ENCODE data around the gene RPL19.
A peak's percentile ranks its signal among the peaks of the same experiment; 100 is the strongest.
"Not testable (repeated sequence)": the region's sequence is repeated elsewhere in the genome, so short reads cannot be mapped to it uniquely, and the experiment has no call there.

Gene RPL19

DNA sequence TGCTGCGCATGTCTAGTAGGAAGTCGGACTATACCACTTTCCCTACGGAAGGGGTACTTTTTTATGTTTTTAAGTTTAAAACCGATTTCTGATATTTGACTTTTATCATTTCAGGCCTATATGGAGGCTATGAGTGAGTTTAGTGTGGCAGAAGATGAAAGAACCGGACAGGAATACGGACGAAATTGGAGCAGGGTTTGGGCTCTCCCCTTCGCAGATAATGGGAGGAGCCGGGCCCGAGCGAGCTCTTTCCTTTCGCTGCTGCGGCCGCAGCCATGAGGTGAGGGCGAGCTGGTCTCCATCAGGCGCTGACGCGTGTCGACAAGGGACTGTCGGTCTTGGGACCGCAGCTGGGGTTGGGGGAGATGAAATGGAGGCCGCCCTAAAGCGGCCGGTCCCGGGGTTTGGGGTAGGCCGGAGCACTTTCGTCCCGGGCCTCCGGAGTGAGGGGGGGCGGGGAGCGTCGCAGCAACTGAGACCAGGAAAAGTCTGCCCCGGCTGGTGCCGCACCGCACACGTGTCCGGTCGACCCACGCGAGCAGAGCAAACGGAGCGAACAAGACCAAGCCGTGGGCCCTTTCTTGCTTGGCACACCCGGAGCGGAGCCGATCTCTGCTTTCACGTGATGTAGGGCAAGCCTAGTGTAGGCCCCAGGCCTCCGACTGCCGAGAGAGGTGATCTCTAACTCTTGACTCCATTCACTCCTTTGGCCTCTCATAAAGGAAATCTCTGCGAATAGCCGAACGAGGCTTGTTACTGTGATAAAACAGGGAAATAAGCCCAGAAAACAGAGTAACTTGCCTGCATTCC is at the start of gene RPL19:
Gene RPL19, plus strand, starts transcription at position 214 of the 810 bp plus-strand sequence. Its CDS starts 62 bp downstream, at position 276.
- DNase-seq (ENCODE audit: low read depth in 2 of 2) = peak; percentile 68 to 75

DNA sequence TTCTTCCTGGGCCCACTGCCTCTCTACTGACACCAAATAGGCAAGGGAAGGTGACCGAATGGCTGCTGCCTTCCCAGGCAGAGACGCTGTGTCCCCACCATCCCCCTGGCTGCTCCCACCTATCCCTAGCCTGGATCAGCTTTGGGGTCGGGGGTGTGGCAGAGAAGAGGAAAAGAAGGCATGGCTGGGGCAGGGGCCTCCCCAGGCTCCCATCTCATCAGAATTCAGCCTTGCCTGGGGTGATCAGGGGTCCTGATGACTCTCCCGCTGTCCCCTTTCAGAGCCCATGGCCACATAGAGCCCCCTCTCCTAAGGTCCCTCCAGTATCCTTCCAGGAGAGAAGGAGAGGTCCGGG is 49.3 kb upstream of the RPL19 start:
- DNase-seq (ENCODE audit: low read depth in 2 of 2) = no peak

DNA sequence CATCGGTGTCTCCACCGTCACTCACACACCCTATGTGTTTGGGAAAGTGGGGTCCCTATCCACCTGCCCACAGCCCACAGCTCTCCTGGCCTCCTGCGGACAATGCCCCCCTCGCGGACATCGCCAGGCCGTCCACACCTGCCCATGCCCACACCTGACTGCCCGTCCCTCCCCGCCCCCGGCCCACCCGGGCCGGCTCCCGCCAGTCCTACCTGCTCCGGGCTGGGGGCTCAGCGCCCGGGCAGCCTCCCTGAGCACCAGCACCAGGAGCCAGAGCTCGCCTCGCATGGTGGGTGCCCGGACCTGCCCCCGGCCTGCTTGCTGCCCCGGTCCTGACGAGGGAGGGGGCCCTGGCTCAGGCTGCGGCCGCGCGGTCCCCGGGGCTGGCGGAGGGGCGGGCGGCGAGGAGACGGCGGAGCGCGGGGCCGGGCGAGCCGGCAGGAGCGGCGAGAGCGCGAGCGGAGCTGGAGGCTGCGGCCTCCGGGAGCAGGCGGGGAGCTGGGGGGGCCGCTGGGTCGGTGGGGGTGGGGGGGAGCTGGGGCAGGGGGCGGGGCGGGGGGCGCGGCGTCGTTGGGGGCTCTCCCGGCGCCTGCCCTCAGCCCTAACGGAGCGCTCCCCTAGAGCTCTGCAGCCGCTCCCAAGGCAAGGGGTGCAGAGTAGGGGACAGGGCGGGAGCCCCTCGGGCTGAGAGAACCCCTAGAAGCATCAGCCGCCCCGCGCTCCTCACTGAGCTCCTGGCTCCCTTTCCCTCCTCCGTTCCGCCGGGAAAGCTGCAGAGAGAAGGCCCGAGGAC is 48.7 kb upstream of the RPL19 start, which contains the start of gene PLXDC1:
Gene PLXDC1, minus strand, starts transcription at position 488 of the 793 bp plus-strand sequence. Its CDS starts 200 bp downstream, at position 288.
- no peak for DNase-seq (ENCODE audit: low read depth in 2 of 2)

DNA sequence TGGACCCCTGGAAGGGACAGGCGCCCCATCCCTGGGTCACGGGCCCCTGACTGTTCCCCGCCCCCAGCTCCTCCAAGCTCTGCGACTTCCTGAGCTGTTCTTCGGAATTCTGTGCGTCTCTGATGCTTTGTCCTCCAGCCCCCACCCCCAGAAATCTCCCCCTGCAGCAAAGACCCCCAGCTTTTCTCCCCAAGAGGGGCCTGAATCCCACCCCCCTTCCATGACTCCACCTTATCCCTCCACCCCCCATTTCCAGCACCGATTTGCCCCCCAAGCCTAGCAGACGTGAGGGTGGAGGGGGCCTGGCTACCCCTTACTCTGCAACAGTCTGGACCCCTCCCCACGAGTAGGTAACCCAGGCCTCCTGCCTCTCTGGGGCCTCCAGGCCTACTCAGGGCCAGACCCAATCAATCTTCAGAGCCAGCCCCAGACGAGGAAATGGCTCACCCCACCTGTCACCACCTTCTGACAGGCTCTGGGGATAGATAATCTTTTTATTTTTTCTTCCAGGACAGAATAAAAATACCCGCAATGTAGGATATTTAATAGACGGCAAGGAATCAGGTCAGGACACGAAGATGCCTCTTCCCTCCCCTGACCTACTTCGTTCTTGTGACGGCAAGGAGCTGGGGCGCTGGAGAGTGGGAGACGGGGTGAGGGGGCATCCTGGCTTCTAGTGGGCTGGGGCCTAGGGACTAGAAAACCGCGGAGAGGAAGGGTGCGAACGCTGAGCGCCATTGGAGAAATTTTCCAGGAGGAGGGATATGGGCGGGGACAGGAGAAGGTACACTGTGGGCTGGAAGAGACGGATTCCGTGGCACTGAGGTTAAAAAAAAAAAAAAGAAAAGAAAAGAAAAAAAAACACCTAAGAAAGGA is 47.9 kb upstream of the RPL19 start:
- no peak for DNase-seq (ENCODE audit: low read depth in 2 of 2)

DNA sequence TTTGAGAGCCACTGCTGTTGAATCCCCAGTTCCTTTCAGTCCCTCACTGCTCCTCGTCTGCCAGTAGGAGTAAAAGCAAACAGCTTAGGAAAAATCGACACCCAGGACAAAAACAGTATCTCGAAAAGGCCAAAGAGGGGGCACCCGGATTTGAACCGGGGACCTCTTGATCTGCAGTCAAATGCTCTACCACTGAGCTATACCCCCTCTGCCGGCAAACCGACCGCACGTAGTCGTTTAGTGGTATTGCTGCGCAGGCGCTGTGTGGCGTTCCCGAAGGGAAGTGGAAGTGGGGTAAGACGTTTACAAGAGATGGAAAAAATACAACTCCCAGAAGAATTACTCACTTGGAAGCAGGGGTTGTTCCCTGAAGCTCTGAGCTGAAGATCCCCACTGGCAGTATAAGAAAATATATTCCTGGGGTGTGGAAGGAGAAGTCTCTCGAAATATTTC is 46.5 kb upstream of the RPL19 start:
- peak; percentile 82 to 96 for DNase-seq (ENCODE audit: low read depth in 2 of 2)

DNA sequence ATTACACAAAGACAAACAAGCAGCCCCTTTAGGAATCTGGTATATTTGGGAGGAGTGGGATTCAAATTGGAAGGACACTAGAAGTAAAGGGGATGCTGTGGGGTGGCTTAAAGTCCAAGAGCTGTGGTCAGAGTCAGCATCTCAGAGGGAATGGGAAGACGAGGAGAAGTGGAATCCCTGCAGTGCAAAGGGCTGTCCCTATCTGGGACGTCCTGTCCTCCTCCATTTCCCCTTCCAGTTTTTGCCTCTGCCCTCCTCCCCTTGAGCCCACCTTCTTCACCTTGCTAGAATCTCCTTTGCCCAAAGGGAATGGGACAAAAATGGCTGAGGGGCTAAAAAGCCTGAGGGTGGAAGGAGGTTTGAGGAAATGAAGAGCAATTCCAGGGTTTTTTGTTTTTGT is 44.4 kb upstream of the RPL19 start:
- DNase-seq (ENCODE audit: low read depth in 2 of 2) = no peak

DNA sequence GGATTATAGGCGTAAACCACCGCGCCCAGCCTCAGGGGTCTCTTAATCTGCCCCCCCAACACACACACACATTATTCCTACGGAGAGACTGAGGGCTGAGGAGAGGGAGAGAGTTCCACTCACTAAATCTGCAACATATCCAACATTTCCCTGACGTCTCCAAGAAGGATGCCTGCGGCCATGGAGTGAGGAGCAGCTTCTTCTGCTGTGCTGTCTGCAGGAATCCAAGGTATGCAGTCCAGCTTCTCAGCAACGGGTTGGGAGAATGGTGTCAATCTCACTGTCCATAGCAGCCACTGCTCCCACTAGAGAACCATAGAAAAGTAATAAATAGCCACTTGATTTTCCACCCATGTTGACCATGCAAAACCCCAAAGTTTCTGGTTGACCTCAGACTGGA is 43.6 kb upstream of the RPL19 start:
- DNase-seq (ENCODE audit: low read depth in 2 of 2) = no peak

DNA sequence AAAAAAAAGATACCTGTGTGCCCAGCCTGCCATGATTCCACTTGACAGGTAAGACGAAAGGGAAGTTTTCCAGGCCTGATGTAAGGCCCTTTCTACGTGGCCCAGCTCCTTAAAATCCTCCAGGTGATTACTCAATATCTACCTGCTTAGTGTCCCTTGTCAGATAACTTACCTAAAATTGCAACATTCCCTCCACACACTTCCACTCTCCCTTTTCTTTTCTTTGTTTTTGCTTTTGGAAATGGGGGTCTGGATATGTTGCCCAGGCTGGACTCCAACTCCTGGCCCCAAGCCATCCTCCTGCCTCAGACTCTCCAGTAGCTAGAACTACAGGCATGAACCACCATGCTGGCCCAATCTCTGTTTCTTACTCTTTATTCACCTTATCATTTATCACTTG is 41.5 kb upstream of the RPL19 start:
- no peak for DNase-seq (ENCODE audit: low read depth in 2 of 2)

DNA sequence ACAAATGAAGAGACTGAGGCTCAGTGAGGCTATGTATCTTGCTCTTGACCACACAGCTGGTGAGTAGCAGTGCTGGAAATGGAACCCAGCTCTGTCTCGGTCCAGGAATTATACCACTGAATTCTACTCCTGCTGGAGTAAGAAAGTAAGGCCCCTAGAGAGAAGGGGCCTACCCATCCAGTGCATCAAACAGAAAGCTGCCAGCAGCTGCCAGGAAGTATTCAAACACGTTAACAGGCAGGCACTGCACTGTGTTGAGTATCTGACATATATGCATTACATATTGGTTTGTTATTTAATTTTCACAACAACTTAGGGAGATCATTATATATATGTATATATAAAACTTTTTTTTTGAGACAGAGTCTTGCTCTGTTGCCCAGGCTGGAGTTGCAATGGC is 38.1 kb upstream of the RPL19 start:
- no peak for DNase-seq (ENCODE audit: low read depth in 2 of 2)

DNA sequence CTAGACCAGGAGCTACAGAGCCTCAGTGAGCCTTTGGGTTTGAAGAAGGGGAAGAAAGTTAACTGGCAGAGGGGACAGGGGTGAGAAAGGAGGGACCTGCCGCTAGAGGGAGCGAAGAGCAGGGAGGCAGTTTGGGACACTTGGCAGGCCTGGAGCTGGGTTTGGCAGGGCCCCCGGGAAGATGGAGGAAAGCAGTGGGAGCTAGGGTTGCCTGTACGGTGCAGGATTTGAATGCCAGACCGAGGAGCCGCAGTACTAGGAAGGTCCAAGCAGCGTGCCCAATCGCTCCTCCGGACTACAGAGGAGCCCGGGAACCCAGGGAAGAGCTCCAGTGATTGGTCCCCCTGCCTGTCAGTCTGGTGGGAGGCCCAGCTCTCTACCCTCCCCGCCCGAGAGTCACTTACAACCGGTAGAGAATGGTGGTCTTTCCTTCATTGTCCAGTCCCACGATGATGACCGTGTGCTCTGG is 35.4 kb upstream of the RPL19 start:
- peak; percentile 66 to 71 for DNase-seq (ENCODE audit: low read depth in 2 of 2)

DNA sequence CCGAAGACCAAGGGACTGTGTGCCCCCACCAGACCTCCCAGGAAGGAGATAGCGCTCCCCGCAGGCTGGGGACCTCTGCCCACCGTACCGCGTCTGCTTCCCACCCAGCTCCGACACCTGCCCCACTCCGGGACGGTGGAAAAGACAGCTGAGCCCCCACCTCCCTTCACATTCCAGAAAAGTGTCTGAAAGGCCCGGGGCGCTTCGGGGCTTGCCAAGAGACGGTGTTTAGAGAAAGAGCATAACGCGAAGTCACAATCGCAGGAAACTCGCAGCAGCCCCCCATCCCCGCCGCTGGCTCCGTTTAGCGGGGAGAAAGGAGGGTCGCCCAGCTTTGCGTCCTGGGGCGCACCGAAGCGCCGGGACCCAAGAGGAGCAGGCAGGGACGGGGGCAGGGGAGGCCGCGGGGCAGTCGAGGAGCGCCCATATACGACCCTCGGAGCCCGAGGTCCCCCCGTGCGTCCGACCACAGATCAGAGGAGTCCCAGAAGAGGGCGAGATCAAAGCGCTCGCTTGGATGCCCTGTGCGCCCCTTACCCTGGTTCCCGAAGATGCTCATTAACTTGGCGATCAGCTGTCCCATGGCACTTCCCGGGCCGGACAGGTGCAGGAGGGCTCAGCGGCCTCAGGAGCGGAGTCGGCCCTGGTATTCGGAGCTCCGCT is 34.8 kb upstream of the RPL19 start:
- no peak for DNase-seq (ENCODE audit: low read depth in 2 of 2)

DNA sequence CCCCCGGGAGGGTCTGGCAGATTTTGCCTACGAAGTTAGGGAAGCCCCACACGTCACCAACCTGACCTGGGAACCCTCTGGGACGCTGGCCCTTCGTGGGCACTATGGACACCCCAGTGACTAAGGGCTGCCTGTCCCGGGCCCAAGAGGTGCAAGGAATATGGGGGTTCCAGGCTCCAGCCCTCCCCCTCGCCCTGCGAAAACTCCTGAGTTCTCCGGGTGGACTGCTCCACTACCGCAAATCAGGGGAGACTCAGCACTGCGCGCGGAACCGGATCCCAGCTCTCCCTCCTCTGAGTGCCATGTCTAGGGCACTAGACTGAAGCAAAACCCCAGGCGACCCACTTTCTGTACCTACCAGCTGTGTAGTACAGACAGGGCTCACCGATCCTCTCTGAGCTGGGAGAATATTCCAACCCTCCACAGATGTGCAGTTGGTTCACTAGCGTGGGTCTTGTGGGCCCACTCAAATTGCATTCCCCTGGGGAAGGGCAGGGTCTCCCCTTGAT is 34.2 kb upstream of the RPL19 start, which contains the start of gene ARL5C:
Gene ARL5C, minus strand, starts transcription at position 321 of the 509 bp plus-strand sequence. CDS start 401 bp downstream, outside the sequence.
- no peak for DNase-seq (ENCODE audit: low read depth in 2 of 2)

DNA sequence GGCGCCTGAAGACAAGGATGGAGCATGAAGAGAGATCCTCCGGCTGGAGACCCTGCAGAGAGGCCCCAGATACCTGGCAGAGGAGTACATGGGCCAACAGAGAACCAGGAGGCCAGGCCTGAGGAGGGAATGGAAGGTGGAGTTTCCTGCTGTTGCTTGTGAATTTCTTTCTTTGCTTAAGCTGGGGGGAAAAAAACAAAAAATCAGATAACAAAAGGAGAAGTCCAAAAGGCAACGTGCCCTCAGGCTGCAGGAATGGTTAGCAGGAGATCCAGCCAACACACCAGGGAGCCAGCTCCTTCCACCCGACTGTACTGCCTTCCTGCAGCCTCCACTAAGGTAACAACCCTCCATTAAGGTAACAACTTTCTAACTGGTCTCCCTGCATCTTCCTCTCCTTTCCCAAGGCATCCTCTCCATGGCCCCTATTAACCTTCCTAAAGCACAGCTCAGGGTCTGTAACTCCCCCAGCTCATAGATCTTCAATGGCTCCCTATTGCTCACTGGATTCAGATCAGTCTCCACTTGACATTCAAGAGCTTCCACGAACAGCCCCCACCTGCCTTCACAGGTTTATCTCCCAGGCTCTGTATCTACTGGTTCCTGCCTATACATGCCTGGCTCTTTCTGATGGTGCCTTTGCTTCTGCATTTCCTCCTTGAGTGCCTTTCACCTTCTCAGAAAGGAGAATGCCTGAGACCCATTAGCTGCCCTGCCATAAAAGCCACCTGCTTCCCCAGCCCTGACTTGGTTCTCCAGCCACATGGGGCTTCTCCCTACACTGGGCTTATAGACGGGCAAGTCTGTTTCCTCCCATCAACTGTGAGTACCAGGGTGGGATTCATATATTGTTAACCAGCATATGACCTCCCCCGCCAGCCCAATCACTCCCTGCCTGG is 33.4 kb upstream of the RPL19 start:
- DNase-seq (ENCODE audit: low read depth in 2 of 2) = no peak

DNA sequence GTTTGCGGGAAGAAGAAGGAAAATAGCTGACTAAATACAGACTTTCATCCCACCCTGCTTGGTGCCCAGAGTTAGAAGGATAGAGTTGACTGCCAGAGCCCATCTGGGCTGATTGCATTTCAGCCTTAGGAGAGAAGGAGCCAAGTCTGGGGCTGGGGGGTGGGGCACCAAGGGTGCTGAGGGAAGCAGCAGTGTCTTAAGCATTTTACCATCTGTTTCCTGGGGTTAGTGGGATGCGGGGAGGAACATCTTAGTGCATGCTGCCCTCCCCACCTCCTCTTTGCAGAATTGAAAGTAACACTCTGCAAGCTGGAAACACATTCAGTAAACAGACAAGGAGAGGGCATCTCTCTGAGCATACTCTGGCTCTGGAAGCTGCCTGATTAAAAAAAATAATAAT is 32.6 kb upstream of the RPL19 start:
- DNase-seq (ENCODE audit: low read depth in 2 of 2) = no peak

DNA sequence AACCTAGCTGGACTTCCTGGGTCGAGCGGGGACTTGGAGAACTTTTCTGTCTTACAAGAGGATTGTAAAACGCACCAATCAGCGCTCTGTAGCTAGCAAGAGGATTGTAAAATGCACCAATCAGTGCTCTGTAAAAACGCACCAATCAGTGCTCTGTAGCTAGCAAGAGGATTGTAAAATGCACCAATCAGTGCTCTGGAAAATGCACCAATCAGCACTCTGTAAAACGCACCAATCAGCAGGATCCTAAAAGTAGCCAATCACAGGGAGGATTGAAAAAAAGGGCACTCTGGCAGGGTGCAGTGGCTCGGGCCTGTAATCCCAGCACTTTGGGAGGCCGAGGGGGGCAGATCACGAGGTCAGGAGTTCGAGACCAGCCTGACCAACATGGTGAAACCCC is 31.6 kb upstream of the RPL19 start:
- DNase-seq (ENCODE audit: low read depth in 2 of 2) = not testable (repeated sequence)

DNA sequence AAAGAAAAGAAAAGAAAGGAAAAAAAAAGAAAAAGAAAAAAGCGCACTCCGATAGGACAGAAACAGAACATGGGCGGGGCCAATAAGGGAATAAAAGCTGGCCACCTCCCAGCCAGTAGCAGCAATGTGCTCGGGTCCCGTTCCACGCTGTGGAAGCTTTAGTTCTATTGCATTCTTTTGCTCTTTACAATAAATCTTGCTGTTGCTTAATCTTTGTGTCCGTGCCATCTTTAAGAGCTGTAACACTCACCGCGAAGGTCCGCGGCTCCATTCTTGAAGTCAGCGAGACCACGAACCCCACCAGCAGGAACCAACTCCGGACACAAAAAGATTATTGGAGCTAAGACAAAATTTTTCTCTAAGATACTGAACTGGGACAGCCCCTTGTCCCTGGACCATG is 31.0 kb upstream of the RPL19 start:
- DNase-seq (ENCODE audit: low read depth in 2 of 2) = no peak

DNA sequence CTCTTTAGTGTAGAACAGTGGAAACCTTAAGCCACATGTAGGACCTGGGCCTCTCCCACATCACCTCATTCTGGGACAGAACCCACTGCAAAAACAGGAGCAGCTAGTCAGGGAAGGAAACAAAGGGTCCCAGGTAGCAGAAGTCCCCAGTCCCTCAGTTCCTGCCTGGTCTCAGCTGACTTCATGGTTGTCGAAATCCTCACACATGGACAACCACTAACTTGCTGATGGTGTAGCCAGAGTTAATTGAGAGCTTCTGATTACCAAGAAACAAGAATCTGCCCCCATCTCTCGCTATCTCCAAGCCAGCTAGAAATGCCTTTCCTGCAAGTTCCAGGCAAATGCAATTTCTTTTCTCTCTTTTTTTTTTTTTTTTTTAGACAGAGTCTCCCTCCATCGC is 30.6 kb upstream of the RPL19 start:
- DNase-seq (ENCODE audit: low read depth in 2 of 2) = no peak

DNA sequence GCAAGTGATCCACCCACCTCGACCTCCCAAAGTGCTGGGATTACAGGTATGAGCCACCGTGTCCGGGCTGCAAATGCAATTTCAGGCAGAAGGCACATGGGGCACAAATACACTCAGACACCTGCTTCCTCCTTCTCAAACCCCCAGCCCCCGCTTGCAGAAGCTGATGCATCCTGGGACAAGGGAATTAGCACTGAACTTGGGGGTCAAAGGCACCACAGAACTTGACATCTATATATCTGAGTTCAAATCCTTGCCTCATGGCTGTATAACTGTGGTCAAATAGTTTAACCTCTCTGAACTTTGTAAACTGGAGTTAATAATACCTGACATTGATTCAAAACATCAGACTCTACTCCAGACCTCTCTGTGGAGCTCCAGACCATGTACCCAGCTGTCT is 30.0 kb upstream of the RPL19 start:
- DNase-seq (ENCODE audit: low read depth in 2 of 2) = no peak

DNA sequence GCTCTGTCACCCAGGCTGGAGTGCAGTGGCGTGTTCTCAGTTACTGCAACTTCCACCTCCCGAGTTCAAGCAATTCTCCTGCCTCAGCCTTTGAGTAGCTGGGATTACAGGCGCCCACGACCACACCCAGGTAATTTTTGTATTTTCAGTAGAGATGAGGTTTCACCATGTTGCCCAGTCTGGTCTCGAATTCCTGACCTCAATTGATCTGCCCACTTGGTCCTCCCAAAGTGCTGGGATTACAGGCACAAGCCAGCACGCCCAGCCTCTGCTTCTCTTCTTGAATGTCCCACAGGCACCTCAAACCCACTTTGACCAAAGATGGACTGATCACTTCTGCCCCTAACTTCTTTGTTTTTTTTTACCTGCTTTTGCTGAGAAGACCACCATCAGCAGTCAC is 29.5 kb upstream of the RPL19 start:
- no peak for DNase-seq (ENCODE audit: low read depth in 2 of 2)

DNA sequence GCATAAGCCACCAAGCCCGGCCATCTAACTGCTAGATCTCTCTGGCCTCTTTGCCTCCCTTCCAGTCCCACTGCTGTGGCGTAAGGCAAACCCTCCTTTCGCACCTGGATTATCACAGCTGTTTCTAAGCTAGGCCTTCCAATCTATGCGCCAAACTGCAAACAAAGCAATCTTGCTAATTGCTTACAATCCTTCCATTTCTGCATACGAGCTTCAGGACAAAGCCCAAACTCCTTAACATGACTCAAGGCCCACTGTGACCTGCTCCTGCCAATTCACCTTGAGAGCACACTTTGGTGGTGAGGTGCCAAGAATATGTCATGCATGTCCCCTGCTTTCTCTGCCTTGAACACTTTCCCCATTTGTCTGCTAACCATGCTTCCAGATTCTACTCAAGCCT is 28.1 kb upstream of the RPL19 start:
- no peak for DNase-seq (ENCODE audit: low read depth in 2 of 2)

All from stimulated activated CD4-positive, alpha-beta T cell treated with anti-CD3 and anti-CD28 coated beads, Interleukin-4, amount 100 ng/mL, for 48 hours (primary cell).